GM12864 (cell line): Measurements from ENCODE around the gene BACE2.

Experiments
- DNase-seq: peaks from one replicate; pipeline ENCODE4 v3.0.0-alpha.2; 2011; ENCODE audit warnings: low read depth
- H3K4me3 ChIP-seq: 2 replicates; pipeline ENCODE4 v1.5.1; 2011; ENCODE audit warnings: mild to moderate bottlenecking, low read depth, low read length, control low read depth
- CTCF ChIP-seq: IDR thresholded peaks from 2 replicates; pipeline ENCODE4 v1.5.1; 2011; ENCODE audit warnings: low read depth, mild to moderate bottlenecking, moderate library complexity, low read length, control low read depth, inconsistent platforms; ENCODE audit errors: missing control alignments

Gene BACE2

GRCh38 chr21:41139275-41139674, 28.7 kb upstream of the BACE2 start:
- DNase-seq = no peak
- H3K4me3 ChIP-seq = no peak overlapping the region
- no peak for TF ChIP-seq CTCF

- H3K4me3 ChIP-seq = no peak overlapping the region
- TF ChIP-seq CTCF = no peak
- no peak for DNase-seq
Measured at GRCh38 chr21:41139951-41140350, 28.0 kb upstream of the BACE2 start.

- no peak for TF ChIP-seq CTCF
- H3K4me3 ChIP-seq = no peak overlapping the region
- no peak for DNase-seq
Measured at GRCh38 chr21:41141031-41141457, 26.9 kb upstream of the BACE2 start.

DNA sequence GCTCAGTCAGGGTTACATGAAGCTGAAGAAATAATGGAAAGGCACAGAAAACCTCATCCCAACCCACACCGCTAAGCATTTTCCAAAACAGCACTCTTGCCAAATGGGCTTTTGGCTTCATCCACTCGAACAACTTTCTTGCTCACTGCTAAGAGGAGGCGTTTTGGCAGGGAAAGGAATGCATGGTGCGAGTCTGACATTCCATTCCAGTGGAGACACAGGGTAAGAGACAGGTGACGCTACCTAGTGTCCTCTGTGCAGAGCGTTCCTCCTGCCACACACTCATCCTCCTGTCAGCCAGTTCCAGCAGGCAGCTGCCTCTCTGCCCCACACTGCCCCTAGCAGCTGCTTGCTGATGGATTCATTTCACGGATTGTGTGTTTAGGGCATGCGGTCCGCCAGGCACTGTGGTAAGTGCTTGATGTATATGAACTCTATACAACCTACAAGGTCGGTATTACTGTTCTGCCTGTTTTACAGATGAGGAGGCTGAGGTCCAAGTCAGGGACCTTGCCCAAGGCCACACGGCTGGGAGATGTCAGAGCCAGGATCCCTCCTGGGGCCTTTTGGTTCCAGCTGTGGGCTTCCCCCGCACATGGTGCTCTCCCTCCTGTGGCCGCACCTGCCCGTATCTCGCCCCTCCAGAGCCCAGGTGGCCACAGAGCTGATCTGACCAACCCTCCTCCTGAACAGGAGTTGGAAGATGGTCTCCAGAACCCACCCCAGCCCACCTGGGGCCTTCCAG, 25.7 kb upstream of the BACE2 start:
- TF ChIP-seq CTCF = no peak
- DNase-seq = no peak
- H3K4me3 ChIP-seq = no peak overlapping the region

DNA sequence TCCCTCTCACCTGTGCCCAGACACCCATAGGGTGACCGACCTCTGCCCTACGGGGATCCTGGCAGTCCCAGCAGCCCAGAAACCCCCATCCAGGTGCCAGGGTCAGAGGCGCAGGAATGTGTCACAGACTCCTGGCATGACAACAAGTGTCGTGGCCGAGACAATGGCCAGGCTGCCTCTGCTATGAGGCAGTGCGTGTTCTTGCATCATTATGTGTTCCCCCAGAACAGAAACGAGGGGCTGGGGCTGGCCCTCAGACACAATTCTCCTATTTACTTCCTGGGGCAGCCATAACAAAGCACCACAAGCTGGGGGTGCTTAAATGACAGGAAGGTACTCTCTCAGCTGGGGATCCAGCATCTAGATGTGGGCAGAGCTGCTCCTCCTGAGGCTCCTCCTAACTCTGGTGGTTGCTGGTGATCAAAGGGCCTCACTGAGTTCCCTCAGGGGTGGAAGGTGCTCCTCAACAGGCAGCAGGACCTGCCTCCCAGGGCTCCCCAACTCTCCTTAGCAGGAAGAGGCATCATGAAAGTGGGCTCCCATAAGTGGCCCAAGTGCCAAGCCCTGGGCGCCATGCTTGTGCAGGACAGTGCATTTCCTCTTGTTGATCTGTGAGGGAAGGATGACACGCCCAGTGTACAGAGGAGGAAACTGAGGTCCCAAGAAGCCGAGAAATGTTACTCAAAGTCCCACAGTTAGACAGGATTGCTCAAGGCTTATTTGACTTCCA, 24.2 kb upstream of the BACE2 start:
- H3K4me3 ChIP-seq = no peak overlapping the region
- no peak for DNase-seq
- TF ChIP-seq CTCF = no peak

DNA sequence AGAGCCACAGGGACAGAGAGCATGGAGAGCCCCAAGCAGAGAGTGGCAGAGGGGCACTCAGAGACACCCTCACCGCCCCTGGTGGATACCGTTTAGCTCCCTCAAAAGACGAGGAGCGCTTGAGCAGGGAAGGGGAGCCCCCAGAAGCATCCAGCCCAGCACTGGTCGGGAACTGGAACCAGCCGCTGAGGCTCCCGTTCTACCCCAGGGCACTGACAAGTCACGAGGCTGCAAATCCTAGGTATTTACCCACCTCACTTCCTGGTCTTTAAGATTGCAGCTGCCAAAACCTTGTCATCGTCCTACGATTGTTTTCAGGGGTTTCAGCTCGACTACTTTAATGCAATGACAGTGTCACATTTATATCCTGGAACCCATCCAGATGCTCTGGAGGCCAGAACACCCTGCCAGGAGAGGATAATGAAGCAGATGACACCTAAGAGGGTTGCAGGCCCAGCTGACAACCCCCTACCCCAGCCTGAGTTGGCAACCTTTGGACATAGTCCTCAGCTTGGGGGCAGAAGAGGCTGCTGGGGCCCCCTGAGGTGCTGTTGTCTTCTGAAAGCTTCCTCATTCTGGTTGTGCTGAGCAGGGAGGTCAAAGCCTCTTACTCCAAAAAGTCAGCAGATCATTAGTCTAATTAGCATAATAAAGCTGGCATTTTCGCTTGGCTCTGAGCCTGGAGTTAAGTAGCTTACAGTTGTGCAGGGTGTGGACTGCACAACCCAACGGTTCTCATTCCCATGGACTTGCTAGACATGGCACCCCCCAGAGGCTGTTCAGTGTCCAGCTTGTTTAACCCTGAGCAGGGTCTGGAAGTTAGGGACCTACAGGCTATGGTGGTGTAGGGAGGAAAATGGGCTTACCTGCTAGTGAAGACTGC, 20.6 kb upstream of the BACE2 start:
- no peak overlapping the region for H3K4me3 ChIP-seq
- no peak for DNase-seq
- TF ChIP-seq CTCF = no peak
